Measurements from ENCODE around the gene SALL4.
A peak's percentile ranks its signal among the peaks of the same experiment; 100 is the strongest.
"Not testable (repeated sequence)": the region's sequence is repeated elsewhere in the genome, so short reads cannot be mapped to it uniquely, and the experiment has no call there.

SALL4 gene

DNA sequence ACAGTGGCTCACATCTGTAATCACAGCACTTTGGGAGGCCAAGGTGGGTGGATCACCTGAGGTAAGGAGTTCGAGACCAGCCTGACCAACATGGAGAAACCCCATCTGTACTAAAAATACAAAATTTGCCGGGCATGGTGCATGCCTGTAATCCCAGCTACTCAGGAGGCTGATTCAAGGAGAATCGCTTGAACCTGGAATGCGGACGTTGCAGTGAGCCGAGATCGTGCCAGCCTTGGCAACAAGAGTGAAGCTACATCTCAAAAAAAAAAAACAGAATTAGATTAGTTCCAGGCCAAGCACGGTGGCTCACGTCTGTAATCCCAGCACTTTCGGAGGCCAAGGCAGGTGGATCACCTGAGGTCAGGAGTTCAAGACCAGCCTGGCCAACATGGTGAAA, 36.9 kb downstream of the SALL4 start:
- not testable (repeated sequence) for DNase-seq (ENCODE audit: low spot score)

DNA sequence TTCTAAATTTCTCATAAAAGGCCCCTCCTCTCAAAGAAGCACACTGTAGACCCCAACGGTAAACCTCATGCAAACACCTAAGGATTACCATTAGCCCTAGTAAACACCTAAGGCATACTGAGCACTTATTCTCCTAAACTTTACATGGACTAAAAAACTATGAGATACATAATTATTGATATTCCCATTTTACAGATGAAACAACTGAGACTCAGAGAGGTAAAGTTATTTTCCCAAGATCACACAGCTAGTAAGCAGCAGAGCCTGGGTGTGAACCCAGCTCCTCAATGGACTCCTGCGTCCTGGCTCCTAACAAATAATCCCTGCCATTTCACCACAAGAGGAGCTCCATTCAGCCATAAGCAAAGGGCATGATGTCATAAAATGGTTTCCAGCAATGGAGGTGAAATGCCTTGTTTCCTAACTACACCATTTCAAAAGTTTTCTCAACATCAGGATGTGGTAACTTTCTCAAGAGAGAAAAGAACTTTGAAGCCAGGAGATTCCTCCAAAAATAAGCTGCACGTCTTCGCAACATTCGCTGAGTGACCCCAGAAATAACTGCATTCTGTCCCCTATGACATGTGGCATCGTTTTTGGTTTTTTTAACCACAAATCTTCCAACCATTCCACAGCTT, 38.2 kb downstream of the SALL4 start:
- no peak for DNase-seq (ENCODE audit: low spot score)

DNA sequence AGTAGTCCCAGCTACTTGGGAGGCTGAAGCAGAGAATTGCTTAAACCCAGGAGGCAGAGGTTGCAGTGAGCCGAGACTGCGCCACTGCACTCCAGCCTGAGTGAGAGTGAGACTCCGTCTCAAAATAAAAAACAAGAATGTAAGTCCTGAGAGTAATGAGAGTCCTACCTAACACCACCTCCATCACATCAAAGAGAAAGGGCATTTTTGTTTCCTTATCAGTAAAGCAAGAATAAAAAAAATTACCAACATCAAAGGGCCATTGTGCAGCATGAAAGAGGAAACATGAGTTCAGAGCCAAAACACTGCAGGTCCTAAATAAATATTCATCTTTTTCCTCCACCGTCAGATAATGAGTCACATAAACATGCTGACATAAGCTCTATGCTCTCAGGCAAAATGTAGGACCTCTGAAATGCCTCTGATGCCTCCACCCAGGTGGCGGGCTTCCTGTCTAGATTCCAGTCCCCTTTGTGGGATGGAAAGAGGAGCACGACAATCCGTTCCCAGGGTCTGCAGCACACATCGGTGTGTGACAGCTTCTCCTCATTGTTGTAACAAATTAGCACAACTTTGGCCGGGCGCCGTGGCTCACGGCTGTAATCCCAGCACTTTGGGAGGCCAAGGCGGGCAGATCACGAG, 41.3 kb downstream of the SALL4 start:
- no peak for DNase-seq (ENCODE audit: low spot score)

DNA sequence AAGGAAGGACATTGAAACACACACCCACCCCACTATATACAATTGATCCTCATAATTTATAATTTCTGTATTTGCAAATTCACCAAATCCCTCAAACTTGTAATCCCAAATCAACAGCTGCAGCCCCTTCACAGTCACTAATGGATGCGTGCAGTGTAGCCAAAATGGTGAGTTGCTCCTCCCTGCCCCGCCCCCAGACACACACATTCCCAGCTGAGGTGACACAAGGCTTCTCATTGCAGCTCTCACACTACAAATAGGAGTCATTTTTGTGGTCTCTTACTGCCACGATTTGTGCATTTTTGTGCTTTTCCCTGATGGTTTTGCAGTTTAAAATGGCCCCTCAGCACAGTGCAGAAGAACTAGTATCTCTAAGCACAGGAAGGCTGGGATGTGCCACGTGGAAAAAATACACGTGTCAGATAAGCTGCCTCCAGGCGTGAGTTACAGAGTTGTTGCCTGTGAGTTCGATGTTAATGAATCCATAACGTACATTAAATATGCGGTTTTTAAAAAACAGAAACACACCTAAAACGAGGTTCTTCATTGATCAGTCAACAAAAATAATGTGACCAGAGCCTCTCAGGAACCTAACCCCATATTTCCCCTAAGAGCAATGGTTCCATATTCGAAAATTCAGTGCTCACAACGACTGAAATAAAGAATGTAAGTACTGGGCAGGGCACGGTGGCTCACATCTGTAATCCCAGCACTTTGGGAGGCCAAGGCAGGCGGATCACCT, 42.4 kb downstream of the SALL4 start:
- no peak for DNase-seq (ENCODE audit: low spot score)

DNA sequence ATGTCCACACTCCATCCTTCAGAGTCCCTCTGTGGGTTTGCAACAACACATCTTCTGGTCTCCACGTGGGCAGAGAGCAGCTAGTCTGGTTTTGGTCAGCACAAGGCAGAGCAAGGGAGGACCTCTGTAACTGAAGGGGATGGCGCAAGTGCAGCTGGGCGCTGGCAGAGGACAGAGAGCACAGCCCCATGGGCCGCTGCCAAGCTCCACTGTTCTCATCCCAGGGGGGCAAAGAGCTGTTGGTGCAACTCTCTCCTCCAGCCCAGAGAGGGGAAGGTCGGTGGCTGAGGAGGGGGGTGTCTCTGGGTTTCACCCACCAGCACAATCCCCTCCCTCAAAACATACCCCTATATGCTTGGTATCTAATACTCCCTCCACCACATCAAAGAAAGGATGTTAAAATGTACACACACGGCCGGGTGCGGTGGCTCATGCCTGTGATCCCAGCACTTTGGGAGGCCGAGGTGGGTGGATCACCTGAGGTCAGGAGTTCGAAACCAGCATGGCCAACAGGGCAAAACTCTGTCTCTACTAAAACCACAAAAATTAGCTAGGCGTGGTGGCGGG, 43.3 kb downstream of the SALL4 start:
- no peak for DNase-seq (ENCODE audit: low spot score)

DNA sequence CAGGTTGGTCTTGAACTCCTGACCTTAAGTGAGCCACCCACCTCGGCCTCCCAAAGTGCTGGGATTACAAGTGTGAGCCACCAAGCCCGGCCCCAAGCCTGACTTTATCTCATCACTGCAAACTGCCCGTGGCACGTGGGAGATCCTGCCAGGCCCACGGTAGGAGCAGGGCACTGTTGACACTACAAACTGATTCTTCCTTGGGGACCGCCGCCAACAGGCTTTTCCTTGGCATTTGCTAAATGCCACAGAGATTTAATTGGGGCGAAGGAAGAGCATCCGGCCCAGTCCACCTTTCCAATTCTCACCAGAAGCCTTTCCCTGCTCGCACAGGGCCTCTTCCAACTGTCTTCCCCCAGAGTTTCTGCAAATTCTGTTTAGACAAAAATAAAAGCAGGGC, 45.1 kb downstream of the SALL4 start:
- no peak for DNase-seq (ENCODE audit: low spot score)

DNA sequence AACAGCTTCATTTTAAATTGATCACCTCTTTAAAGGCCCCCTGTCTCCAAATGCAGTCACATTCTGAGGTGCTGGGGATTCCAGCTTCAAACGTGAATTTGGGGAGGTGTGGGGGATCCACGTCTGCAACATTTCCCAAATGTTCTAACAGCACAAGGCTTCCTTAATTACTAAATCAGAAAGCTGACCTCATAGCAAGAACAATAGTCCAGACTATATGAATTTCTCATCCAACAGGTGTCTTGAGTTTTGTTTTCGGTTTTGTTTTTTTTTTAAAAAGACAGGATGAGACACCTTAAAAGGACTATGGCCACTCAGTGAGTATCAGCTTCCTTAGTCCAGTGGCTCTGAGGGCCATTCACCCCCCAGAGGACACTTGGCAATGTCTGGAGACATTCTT, 45.7 kb downstream of the SALL4 start:
- DNase-seq (ENCODE audit: low spot score) = no peak

DNA sequence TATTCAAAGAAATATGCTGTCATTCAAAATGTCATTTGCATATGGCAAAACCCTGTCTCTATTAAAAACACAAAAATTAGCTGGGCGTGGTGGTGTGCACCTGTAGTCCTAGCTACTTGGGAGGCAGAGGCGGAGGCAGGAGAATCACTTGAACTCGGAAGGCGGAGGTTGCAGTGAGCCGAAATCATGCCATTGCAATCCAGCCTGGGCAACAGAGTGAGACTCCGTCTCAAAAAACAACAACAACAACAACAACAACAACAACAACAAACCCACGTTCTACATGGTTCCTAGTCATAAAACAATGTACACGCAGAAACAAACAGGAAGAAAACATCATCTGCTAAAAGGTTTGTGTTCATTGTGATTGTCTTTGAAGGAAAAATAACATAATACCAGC, 49.1 kb downstream of the SALL4 start:
- DNase-seq (ENCODE audit: low spot score) = not testable (repeated sequence)

DNA sequence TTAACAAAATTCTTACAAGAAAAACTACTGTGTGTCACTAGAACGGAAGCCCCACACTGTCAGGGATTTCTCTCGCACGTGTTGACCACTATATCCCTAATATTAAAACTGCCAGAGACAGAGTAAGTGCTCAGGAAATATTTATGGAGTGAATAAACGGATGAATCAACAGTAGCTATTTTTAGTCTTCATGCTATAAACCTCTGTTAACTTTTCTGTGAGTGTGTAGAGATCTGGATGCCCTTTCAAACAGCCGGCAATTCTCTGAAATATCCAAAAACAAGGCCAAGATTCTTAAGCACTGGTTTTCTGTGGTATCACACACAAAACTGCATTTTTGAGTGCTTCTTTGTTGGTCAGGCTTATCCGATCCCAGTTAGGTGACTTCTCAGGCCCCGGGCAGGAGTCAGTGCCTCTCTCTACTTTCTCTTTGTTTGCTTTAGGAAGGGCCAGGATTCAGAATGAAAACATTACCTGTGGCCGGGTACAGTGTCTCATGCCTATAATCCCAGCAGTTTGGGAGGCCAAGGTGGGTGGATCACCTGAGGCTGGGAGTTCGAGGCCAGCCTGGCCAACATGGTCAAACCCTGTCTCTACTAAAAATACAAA, 49.9 kb downstream of the SALL4 start:
- DNase-seq (ENCODE audit: low spot score) = peak; percentile 77

DNA sequence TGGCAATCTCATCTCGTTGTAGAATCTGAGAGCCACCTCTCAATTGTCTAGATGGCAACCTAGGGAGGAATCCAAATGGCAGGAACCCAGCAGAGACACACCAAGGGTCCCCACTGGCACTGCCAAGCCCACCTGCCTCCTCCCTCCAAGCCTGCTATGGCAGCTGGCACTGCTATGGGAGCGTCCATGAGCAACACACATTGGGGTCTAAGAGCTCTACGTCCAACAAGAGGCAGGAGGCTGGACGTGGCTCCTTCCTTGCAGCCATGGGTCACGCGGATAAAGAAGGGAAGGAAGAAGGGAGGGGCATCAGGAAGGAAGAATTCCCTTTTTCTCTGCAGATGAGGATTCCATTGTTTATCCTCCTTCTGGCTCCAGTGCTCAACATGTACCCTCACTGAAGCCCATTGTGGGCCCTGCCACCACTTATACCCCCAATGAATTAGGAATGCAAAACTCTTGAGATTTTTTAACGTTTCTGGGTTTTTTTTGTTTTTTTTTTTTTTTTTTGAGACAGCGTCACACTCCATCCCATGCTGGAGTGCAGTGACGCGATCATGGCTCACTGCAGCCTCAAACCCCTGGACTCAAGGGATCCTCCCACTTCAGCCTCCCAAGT, 51.4 kb downstream of the SALL4 start:
- no peak for DNase-seq (ENCODE audit: low spot score)

DNA sequence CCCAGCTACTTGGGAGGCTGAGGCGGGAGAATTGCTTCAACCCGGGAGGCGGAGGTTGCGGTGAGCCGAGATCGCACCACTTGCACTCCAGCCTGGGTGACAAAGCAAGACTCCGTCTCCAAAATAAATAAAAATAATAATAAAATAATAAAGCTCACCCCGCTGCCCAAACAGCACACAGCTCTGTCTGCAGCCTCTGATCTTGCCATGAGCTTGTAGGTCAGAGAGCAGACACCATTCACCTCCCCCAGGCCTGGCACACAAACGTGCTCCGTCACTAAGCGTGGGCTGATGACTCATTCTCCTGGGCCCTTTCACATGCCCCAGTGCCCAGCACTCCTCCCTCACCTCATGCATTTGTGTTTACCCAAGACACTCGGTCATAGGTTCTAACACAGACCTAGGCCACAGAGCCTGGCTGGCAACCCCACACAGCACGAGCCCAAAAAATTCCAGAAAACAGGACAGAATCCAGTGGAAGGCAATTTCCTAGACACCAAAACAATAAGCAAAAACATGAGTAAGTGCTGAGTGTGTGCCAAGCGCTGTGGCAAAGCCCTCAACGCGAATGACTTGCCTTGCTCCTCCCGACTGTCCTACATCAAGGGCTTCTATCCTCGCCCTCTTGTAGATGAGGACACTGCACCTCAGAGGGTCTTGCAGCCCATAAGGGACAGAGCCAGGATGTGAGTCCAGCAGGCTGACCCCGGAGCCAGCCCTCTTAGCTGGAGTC, 52.1 kb downstream of the SALL4 start:
- peak; percentile 88 for DNase-seq (ENCODE audit: low spot score)

DNA sequence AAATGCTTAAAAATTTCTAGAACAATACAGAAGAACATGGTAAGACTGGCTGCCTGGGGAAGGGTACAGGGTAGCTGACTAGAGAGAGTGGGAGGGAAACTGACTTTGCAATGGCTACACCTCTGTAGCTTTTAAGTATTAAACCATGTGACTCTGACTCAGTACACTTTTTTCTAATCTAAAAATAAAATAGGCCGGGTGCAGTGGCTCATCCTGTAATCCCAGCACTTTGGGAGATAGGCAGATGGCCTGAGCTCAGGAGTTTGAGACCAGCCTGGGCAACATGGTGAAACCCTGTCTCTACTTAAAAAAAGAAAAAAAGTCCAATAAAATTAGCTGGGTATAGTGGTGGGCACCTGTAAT, 52.7 kb downstream of the SALL4 start:
- peak; percentile 35 for DNase-seq (ENCODE audit: low spot score)

DNA sequence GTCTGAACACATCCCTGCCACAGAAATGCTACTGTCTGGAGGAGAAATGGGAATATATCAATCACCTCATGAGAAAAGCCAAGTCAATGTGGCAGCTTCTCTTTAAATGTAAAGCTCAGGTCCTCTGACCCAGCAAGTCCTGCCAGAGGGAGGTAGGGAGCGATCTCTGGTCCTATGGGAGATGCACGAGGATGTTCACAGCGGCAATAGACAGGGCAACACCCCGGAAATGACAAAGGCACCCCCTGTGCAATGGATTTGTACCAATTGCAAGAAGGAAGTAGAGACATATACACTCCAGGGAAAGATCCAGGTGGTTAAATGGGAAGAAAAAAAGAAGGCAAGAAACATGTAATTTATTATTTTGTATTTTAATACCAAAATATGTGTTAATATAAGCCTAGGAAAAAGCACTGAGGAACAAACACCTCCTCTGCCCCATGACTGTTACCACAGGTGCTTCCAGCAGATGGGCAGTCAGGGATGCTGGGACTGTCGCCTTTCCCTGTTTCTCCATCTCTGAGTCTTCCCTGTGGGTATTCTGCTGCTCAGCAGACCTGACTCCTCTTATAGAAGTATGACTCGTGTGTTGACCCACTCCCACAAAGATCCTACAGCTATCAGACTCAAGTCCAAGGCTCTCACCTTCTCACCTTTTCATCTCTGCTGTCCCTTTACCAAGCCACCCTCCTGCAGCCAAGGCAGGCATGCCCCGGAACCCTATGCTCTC, 55.0 kb downstream of the SALL4 start:
- no peak for DNase-seq (ENCODE audit: low spot score)

DNA sequence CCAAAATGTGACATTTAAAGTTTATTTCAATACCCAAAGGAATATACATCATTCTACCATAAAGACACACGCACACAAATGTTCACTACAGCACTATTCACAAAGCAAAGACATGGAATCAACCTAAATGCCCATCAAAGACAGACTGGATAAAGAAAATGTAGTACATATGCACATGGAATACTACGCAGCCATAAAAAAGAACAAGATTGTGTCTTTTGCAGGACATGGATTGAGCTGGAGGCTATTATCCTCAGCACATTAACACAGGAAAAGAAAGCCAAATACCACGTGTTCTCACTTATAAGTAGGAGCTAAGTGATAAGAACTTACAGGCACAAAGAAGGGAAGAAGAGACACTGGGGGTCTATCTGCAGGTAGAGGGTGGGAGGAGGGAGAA, 56.5 kb downstream of the SALL4 start:
- DNase-seq (ENCODE audit: low spot score) = no peak

DNA sequence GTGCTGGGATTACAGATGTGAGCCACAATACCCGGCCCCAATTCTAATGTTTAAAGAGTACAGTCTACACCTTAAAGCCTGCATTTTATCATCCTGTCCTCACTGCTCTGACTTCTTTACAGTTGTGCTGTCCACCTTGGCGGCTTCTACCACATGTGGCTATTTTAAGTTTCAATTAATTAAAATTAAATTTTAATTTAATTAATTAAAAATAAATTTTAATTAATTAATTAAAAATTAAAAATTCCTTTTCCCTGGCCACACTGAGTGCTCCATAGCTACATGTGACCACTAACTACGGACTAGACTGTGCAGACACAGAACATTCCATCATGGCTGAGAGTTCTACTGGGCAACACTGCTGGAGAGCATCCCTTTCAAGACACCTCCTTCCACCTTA, 61.5 kb downstream of the SALL4 start:
- DNase-seq (ENCODE audit: low spot score) = no peak

DNA sequence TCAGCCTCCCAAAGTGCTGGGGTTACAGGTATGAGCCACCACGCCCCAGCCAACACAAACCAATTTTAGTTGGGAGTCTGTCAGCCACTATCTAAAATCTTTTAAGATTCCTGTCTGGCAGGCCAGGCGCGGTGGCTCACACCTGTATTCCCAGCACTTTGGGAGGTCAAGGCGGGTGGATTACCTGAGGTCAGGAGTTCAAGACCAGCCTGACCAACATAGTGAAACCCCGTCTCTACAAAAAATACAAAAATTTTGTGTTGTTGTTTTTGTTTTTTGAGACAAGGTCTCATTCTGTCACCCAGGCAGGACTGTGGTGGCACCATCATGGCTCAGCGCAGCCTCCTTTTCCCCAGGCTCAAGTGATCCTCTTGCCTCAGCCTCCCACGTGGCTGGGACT, 62.0 kb downstream of the SALL4 start:
- DNase-seq (ENCODE audit: low spot score) = not testable (repeated sequence)

DNA sequence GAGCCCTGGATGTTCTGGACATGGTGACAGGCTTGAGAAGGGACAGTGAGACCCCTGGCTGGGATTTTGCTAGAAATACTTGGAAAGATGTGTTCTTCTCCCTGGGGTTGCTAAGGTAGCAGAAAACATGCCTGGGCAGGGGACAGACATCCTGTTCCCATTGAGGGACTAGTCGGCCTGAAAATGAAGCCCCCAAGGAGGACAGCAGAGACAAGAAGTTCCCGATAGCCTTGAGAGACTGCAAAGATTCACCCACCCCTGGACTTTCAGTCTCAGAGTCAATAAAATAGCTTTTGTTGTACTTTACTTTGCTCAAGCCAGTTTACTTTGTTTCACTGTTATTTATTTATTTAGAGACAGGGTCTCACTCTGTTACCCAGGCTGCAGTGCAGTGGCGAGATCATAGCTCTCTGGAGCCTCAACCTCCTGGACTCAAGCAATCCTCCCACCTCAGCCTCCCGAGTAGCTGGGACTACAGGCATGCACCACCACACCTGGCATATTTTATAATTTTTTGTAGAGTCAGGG, 62.5 kb downstream of the SALL4 start:
- no peak for DNase-seq (ENCODE audit: low spot score)

DNA sequence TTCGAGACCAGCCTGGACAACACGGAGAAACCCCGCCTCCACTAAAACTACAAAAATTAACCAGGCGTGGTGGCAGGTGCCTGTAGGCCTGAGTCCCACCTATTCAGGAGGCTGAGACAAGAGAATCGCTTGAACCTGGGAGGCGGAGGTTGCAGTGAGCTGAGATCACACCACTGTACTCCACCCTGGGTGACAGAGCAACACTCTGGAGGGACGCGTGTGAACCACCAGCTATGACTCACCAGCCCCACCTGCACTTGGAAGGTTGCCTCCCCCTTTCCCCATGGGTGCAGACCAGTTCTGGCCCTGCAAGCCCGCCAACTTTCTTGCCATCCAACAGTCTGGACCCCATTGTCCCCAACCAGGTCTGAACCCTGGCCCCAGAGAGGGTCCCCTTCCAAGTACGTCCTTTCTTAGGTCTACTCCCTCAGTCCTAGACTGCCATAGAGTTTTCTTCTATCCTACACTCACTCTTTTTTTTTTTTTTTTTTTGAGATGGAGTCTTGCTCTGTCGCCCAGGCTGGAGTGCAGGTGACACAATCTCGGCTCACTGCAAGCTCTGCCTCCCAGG, 63.4 kb downstream of the SALL4 start:
- DNase-seq (ENCODE audit: low spot score) = no peak

DNA sequence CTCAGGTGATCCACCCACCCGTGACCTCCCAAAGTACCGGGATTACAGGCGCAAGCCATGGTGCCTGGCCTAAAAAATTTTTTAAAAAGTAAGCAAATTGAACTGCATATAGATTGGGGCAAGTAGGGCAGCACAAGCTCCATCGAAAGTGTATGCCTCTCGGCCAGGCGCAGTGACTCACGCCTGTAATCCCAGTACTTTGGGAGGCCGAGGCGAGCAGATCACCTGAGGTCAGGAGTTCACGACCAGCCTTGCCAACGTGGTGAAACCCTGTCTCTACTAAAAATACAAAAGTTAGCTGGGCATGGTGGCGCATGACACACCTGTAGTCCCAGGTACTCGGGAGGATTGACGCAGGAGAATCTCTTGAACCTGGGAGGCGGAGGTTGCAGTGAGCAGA, 64.1 kb downstream of the SALL4 start:
- not testable (repeated sequence) for DNase-seq (ENCODE audit: low spot score)

DNA sequence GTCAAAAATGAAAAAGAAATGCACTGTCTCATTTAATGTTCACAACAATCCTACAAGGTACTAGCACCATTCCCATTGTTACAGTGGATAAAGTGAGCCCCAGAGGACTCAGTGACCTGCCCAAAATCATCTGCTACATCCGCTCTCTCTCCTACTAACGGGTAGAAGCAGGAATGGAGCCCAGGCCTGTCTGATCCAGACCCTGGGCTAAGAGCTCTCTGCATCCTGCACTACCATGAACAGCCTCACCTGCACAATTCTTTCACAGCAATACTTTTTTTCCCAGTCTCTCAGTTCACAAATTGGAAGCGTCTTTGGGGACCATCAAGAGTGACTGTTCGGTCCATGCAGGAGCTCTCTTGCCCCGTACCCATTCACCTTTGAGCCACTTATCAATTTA, 65.4 kb downstream of the SALL4 start:
- DNase-seq (ENCODE audit: low spot score) = no peak
